SK-N-MC (cell line): ENCODE results near the gene CFAP46.

Source experiments
- EZH2 ChIP-seq: fragments of 200-600 bp; sonication (generic); IDR thresholded peaks from one replicate; pipeline ENCODE4 v1.6.1; 2017; ENCODE audit warnings: antibody characterized with exemption
- FOXP2 ChIP-seq: optimal IDR thresholded peaks from 2 replicates; pipeline ENCODE3; 2011; ENCODE audit warnings: mild to moderate bottlenecking, moderate library complexity; ENCODE audit not compliant: insufficient read depth; ENCODE audit errors: extremely low read length, control extremely low read depth
- POLR2AphosphoS5 ChIP-seq: IDR thresholded peaks from 2 replicates; pipeline ENCODE4 v1.6.1; 2012; ENCODE audit warnings: mild to moderate bottlenecking, low read depth, low read length, borderline replicate concordance

DNA sequence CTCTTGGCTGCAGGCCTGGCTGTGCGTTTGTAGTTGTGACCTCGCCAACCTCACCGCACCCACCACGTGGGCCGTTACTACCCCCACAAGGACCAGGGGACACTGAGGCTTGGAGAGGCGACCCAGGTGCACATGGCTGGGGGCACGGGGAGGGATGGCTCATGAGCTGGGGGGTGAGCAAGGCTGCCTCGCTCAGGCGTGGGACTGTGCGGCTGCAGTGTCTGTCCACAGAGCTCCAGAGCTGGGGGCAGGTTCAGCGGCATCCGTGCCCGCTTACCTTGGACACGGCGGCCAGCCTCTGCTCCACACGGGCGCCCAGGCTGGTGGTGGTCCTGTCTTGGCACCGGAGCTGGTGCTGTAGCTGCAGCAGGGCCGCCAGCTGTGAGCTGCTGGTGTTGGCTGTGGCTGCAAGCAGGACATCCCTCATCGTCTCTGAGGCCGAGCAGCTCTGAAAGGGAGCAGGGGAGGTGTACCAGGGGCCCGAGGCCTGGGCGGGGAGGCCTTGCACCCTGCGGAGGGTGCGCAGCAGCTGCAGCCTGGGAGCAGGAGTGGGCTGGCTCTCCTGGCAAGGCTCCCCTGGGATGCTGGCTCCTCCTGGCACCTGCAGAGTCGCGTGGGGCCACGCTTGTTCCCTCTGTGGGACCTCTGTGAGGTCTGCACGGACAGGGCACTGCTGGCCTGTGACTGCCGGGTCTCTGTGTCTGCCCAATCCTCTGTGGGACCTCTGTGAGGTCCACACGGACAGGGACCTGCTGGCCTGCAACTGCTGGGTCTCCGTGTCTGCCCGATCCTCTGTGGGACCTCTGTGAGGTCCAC is 96.4 kb downstream of the CFAP46 start:
- TF ChIP-seq EZH2 (no peak), FOXP2 (no peak), POLR2AphosphoS5 (no peak)
